IMR-90 (cell line): ENCODE measurements around the gene HOXA5.

ENCODE experiments used
- CEBPB ChIP-seq: IDR thresholded peaks from 2 replicates; pipeline ENCODE4 v1.6.1; 2012; ENCODE audit warnings: low read depth, low read length, improper control_type of control experiment
- CHD1 ChIP-seq: IDR thresholded peaks from 2 replicates; pipeline ENCODE4 v1.6.1; 2012; ENCODE audit warnings: low read depth, low read length, improper control_type of control experiment
- ELK1 ChIP-seq: fragments of 150-350 bp; IDR thresholded peaks from 2 replicates; pipeline ENCODE4 v1.6.1; 2016; ENCODE audit warnings: low read depth, mild to moderate bottlenecking, low read length, moderate library complexity, borderline replicate concordance
- MAFK ChIP-seq: IDR thresholded peaks from 2 replicates; pipeline ENCODE4 v1.6.1; 2012; ENCODE audit warnings: low read depth, low read length, improper control_type of control experiment
- MAZ ChIP-seq: IDR thresholded peaks from 2 replicates; pipeline ENCODE4 v1.6.1; 2012; ENCODE audit warnings: low read depth, mild to moderate bottlenecking, low read length, improper control_type of control experiment, moderate library complexity, borderline replicate concordance
- POLR2A ChIP-seq: IDR thresholded peaks from 2 replicates; pipeline ENCODE4 v1.6.1; 2012; ENCODE audit warnings: mild to moderate bottlenecking, low read depth, low read length
- SMC3 ChIP-seq: fragments of 150-350 bp; IDR thresholded peaks from 2 replicates; pipeline ENCODE4 v1.6.1; 2016; ENCODE audit warnings: low read depth, mild to moderate bottlenecking, antibody characterized with exemption, low read length, moderate library complexity
- TF ChIP-seq, protein P1 (sequence below): conservative IDR thresholded peaks from 2 replicates; pipeline ENCODE4 v1.5.1; 2012; ENCODE audit warnings: mild to moderate bottlenecking, low read depth, low read length, improper control_type of control experiment
- TF ChIP-seq, protein P2 (sequence below): fragments of 150-350 bp; IDR thresholded peaks from 2 replicates; pipeline ENCODE4 v1.6.1; 2017; ENCODE audit warnings: mild to moderate bottlenecking, antibody characterized with exemption, low read length, low read depth

- TF ChIP-seq, protein P1, sequence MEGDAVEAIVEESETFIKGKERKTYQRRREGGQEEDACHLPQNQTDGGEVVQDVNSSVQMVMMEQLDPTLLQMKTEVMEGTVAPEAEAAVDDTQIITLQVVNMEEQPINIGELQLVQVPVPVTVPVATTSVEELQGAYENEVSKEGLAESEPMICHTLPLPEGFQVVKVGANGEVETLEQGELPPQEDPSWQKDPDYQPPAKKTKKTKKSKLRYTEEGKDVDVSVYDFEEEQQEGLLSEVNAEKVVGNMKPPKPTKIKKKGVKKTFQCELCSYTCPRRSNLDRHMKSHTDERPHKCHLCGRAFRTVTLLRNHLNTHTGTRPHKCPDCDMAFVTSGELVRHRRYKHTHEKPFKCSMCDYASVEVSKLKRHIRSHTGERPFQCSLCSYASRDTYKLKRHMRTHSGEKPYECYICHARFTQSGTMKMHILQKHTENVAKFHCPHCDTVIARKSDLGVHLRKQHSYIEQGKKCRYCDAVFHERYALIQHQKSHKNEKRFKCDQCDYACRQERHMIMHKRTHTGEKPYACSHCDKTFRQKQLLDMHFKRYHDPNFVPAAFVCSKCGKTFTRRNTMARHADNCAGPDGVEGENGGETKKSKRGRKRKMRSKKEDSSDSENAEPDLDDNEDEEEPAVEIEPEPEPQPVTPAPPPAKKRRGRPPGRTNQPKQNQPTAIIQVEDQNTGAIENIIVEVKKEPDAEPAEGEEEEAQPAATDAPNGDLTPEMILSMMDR, result no peak
- TF ChIP-seq POLR2A (no peak), CEBPB (no peak), CHD1 (no peak), ELK1 (no peak), MAZ (no peak), SMC3 (no peak), MAFK (no peak)
- TF ChIP-seq, protein P2, sequence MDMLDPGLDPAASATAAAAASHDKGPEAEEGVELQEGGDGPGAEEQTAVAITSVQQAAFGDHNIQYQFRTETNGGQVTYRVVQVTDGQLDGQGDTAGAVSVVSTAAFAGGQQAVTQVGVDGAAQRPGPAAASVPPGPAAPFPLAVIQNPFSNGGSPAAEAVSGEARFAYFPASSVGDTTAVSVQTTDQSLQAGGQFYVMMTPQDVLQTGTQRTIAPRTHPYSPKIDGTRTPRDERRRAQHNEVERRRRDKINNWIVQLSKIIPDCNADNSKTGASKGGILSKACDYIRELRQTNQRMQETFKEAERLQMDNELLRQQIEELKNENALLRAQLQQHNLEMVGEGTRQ, result no peak
Observed at GRCh38 chr7:27184337-27185012, 41.0 kb upstream of the HOXA5 start.
